ENCODE measurements around the gene KRT6C. TPM values are rescaled to one million over a fixed set of nuclear protein-coding genes. Genes with fewer than 3 reads are reported as not detected.

The KRT6C gene
- total and polyA plus RNA-seq, 10 donors = 0.03 to 0.07 (median 0.06) TPM; not detected in 7

GRCh38 chr12:52458861-52459260 lies 14.7 kb downstream of the KRT6C start:
- intact Hi-C loops (cut with DNase I; ENCODE audit: low total_unique reads) = no loop called here
- Histone ChIP-seq H3K9me3 (no peaks in the 10 kb centered on the region), H3K4me1 (no peaks in the 10 kb centered on the region), H3K4me3 (no peak overlapping the region), H3K36me3 (no peaks in the 10 kb centered on the region), H3K27me3 (replicated peaks in 1 of 7) (no peaks in the 10 kb centered on the region), H3K27ac (no peak overlapping the region)
- no peak for DNase-seq
- 85 to 91% (median 90%) methylated on average over 5 of the region's 5 CpGs for WGBS, 5 donors
- TF ChIP-seq POLR2A (IDR thresholded peaks at IDR 0.05) (no peak), POLR2AphosphoS5 (IDR thresholded peaks at IDR 0.05) (no peak), CTCF (IDR thresholded peaks at IDR 0.05 in 8 of 11, conservative IDR thresholded peaks at IDR 0.05 in 3 of 11) (no peak)

- Histone ChIP-seq H3K4me3 (no peak overlapping the region), H3K27me3 (replicated peaks in 1 of 7) (no peaks in the 10 kb centered on the region), H3K36me3 (no peaks in the 10 kb centered on the region), H3K9me3 (no peaks in the 10 kb centered on the region), H3K4me1 (no peaks in the 10 kb centered on the region), H3K27ac (no peak overlapping the region)
- WGBS, 5 donors = 29 to 69% (median 47%) methylated on average over 1 of the region's 1 CpG
- DNase-seq = no peak
- intact Hi-C loops (cut with DNase I; ENCODE audit: low total_unique reads) = no loop called here
- no peak for TF ChIP-seq POLR2A (IDR thresholded peaks at IDR 0.05)
- no peak for TF ChIP-seq POLR2AphosphoS5 (IDR thresholded peaks at IDR 0.05)
- no peak for TF ChIP-seq CTCF (IDR thresholded peaks at IDR 0.05 in 8 of 11, conservative IDR thresholded peaks at IDR 0.05 in 3 of 11)
Measured at GRCh38 chr12:52455821-52456220, 17.8 kb downstream of the KRT6C start.

GRCh38 chr12:52454411-52455201 lies 19.0 kb downstream of the KRT6C start:
- Histone ChIP-seq H3K36me3 (no peaks in the 10 kb centered on the region), H3K4me1 (no peaks in the 10 kb centered on the region), H3K9me3 (no peaks in the 10 kb centered on the region), H3K27me3 (replicated peaks in 1 of 7) (peaks cover 0 to 4% (median 0%) of the 10 kb centered on the region in 7 donors), H3K4me3 (no peak overlapping the region), H3K27ac (no peak overlapping the region)
- TF ChIP-seq CTCF (IDR thresholded peaks at IDR 0.05 in 8 of 11, conservative IDR thresholded peaks at IDR 0.05 in 3 of 11) (no peak), POLR2A (IDR thresholded peaks at IDR 0.05) (no peak), POLR2AphosphoS5 (IDR thresholded peaks at IDR 0.05) (no peak)
- no peak for DNase-seq
- intact Hi-C loops (cut with DNase I; ENCODE audit: low total_unique reads) = no loop called here
- WGBS, 5 donors = 56 to 66% (median 62%) methylated on average over 3 of the region's 3 CpGs

- TF ChIP-seq POLR2AphosphoS5 (IDR thresholded peaks at IDR 0.05) (no peak), CTCF (IDR thresholded peaks at IDR 0.05 in 8 of 11, conservative IDR thresholded peaks at IDR 0.05 in 3 of 11) (no peak), POLR2A (IDR thresholded peaks at IDR 0.05) (no peak)
- no peaks in the 10 kb centered on the region for H3K36me3 ChIP-seq
- H3K4me1 ChIP-seq = no peaks in the 10 kb centered on the region
- 89 to 92% (median 91%) methylated on average over 6 of the region's 6 CpGs for WGBS, 5 donors
- no peak within 1 kb of the TSS for H3K4me3 ChIP-seq
- H3K9me3 ChIP-seq = no peaks in the 10 kb centered on the region
- intact Hi-C loops (cut with DNase I; ENCODE audit: low total_unique reads) = no loop called here
- peaks cover 0 to 8% (median 0%) of the 10 kb centered on the region in 7 donors for H3K27me3 ChIP-seq (replicated peaks in 1 of 7)
- H3K27ac ChIP-seq = no peak within 1 kb of the TSS
- no peak for DNase-seq
Measured at GRCh38 chr12:52452101-52452500, 21.5 kb downstream of the KRT6C start, which contains the start of gene KRT6B. Gene KRT6B, minus strand, starts transcription at chr12:52452146. Its CDS starts 68 bp downstream, at chr12:52452078.
